Activated T-helper 2 cell treated with anti-CD3 and anti-CD28 coated beads, Interferon-gamma antibody, Interleukin-2, Interleukin-4, amounts not matched to agents 10 μg/mL and 5 μg/mL and 100 μg/mL, durations not matched to agents 14 hours and 24 hours and 36 hours (primary cell): Measurements from ENCODE around the gene NEURL1B. TPM values are rescaled to one million over a fixed set of nuclear protein-coding genes. Genes with fewer than 3 reads are reported as not detected.

Experiments used
- DNase-seq: peaks from one replicate; pipeline ENCODE4 v3.0.0; 2021; ENCODE audit warnings: low spot score
- H3K27ac Mint-ChIP-seq: one replicate; pipeline ENCODE4 v1.8.0; 2021; ENCODE audit warnings: mixed read lengths
- H3K27me3 Mint-ChIP-seq: one replicate; pipeline ENCODE4 v1.8.0; 2021; ENCODE audit warnings: low read depth, mixed read lengths
- H3K36me3 Mint-ChIP-seq: one replicate; pipeline ENCODE4 v1.8.0; 2021; ENCODE audit warnings: low read depth, mixed read lengths
- H3K4me1 Mint-ChIP-seq: one replicate; pipeline ENCODE4 v1.8.0; 2021; ENCODE audit warnings: low read depth, mixed read lengths
- H3K4me3 Mint-ChIP-seq: one replicate; pipeline ENCODE4 v1.8.0; 2021; ENCODE audit warnings: low read depth, mild to moderate bottlenecking, moderate library complexity, mixed read lengths
- H3K9me3 Mint-ChIP-seq: one replicate; pipeline ENCODE4 v1.8.0; 2021; ENCODE audit warnings: mixed read lengths
- intact Hi-C: fragments of 100-400 bp; cut with micrococcal nuclease; formaldehyde crosslinking; loops from one replicate; pipeline ENCODE4 v1.15.1; 2023
- total RNA-seq: library from RNA; stranded (reverse); gene quantifications from 2 replicates; pipeline ENCODE4 v1.2.3, GENCODE V29; 2022

NEURL1B gene
- total RNA-seq, 1 donor from 2014 or later: 0.37 TPM

- DNase-seq: no peak
- Mint-ChIP-seq H3K27me3 (no peaks in the 10 kb centered on the region), H3K9me3 (peaks cover 9% of the 10 kb centered on the region), H3K4me1 (no peaks in the 10 kb centered on the region), H3K4me3 (no peak overlapping the region), H3K27ac (no peak overlapping the region), H3K36me3 (no peaks in the 10 kb centered on the region)
- intact Hi-C loops: no loop called here
These were observed 18.5 kb downstream of the NEURL1B start for GRCh38 chr5:172659570-172659908.

- Mint-ChIP-seq H3K27ac (no peak overlapping the region), H3K27me3 (no peaks in the 10 kb centered on the region), H3K9me3 (peaks cover 9% of the 10 kb centered on the region), H3K4me3 (no peak overlapping the region), H3K36me3 (no peaks in the 10 kb centered on the region), H3K4me1 (no peaks in the 10 kb centered on the region)
- no peak for DNase-seq
- intact Hi-C loops: no loop called here
These were observed 19.0 kb downstream of the NEURL1B start for GRCh38 chr5:172659909-172660628.

DNA sequence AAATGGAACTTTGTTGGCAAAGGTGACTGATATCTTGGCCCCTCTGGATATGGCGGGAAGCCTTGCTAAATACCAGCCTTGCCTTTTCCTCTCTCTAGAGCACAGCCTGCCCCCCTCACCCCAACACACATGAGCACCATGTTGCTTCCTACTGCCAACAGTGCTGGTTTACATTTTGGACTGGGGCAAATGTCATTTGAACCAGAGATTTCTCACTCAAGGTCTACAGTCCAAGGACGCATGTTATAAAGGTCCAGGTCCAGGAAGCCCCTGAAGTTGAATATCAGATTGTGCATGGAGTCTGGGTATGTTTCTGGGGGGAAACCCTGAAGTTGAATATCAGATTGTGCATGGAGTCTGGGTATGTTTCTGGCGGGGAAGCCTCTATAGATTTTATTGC, 19.9 kb downstream of the NEURL1B start:
- H3K9me3 Mint-ChIP-seq: peaks cover 2% of the 10 kb centered on the region
- no peak overlapping the region for H3K4me3 Mint-ChIP-seq
- H3K27me3 Mint-ChIP-seq: no peaks in the 10 kb centered on the region
- no peaks in the 10 kb centered on the region for H3K36me3 Mint-ChIP-seq
- DNase-seq: no peak
- intact Hi-C loops: no loop called here
- H3K4me1 Mint-ChIP-seq: no peaks in the 10 kb centered on the region
- no peak overlapping the region for H3K27ac Mint-ChIP-seq

GRCh38 chr5:172661526-172661925, 20.5 kb downstream of the NEURL1B start:
- no peaks in the 10 kb centered on the region for H3K36me3 Mint-ChIP-seq
- H3K9me3 Mint-ChIP-seq: no peaks in the 10 kb centered on the region
- intact Hi-C loops: no loop called here
- no peaks in the 10 kb centered on the region for H3K4me1 Mint-ChIP-seq
- no peak overlapping the region for H3K4me3 Mint-ChIP-seq
- H3K27ac Mint-ChIP-seq: no peak overlapping the region
- H3K27me3 Mint-ChIP-seq: no peaks in the 10 kb centered on the region
- no peak for DNase-seq

DNA sequence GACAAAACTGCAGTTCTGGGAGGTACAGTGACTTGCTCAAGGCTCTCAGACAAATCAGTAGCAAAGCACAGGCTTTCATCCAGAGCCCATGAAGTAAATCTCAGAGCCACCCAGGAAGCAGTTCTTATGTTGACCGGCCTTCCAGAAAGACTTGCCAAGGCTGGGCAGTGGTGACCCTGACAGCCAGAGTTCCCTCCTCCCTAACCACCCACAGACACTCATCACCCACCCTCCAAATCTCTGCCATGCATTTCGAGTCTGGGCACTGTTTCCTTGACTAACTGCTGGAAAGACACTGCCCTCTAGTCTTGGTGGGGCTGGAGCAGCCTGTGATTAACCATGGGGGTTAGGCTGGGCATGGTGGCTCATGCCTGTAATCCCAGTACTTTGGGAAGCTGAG, 21.5 kb downstream of the NEURL1B start:
- Mint-ChIP-seq H3K4me3 (no peak overlapping the region), H3K27ac (no peak overlapping the region), H3K36me3 (no peaks in the 10 kb centered on the region), H3K4me1 (no peaks in the 10 kb centered on the region), H3K27me3 (no peaks in the 10 kb centered on the region), H3K9me3 (no peaks in the 10 kb centered on the region)
- no peak for DNase-seq
- intact Hi-C loops: no loop called here

- Mint-ChIP-seq H3K27me3 (no peaks in the 10 kb centered on the region), H3K36me3 (no peaks in the 10 kb centered on the region), H3K27ac (no peak overlapping the region), H3K4me1 (no peaks in the 10 kb centered on the region), H3K4me3 (no peak overlapping the region), H3K9me3 (no peaks in the 10 kb centered on the region)
- no peak for DNase-seq
- intact Hi-C loops: no loop called here
These were observed 23.0 kb downstream of the NEURL1B start for GRCh38 chr5:172664018-172664417.

DNA sequence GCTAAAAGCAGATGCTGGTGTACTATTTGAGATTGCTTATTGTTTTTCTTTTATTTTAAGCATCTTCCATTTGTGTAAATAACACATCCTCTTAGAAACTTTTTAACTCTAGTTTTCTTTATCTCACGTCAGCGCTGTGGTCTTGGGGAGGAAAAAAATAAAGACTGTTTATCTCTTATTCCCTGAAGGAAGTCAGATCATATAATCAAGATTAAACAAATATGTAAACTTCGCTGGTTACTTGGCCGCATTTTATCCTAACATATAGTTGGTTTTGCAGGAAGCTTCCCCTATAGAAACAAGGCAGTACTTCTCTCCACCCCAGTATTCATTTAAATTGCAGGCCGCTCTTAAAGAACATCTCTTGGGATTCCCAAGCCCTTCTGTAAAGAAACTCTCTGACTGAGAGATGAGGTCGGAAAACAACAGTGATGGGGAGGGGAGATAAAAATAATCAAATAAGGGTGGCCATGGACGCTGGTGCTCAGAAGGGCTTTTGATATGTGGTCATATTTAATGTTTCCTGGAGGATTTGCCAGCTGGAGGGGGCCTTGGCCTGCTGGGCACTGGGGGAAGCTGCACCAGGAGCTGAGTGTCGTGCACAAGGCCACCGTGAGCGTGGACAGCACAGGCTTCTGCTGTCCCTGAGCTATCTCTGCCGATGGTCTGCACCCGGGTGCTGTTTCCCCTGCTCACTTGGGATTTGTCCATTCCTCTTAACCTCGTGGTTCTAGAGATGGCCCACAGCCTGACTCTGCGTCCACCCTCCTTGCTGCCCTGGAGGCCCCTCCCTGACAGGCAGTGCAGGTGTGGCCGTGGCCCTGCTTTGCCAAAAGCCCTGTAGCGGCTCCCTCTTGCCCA, 23.8 kb downstream of the NEURL1B start:
- no peaks in the 10 kb centered on the region for H3K27me3 Mint-ChIP-seq
- H3K4me3 Mint-ChIP-seq: no peak overlapping the region
- H3K36me3 Mint-ChIP-seq: no peaks in the 10 kb centered on the region
- intact Hi-C loops: no loop called here
- no peak for DNase-seq
- no peak overlapping the region for H3K27ac Mint-ChIP-seq
- no peaks in the 10 kb centered on the region for H3K9me3 Mint-ChIP-seq
- H3K4me1 Mint-ChIP-seq: no peaks in the 10 kb centered on the region

- H3K9me3 Mint-ChIP-seq: no peaks in the 10 kb centered on the region
- H3K4me3 Mint-ChIP-seq: no peak overlapping the region
- H3K4me1 Mint-ChIP-seq: no peaks in the 10 kb centered on the region
- intact Hi-C loops: no loop called here
- peaks cover 2% of the 10 kb centered on the region for H3K27me3 Mint-ChIP-seq
- no peaks in the 10 kb centered on the region for H3K36me3 Mint-ChIP-seq
- no peak overlapping the region for H3K27ac Mint-ChIP-seq
- no peak for DNase-seq
These were observed 25.2 kb downstream of the NEURL1B start for GRCh38 chr5:172666251-172666650.

DNA sequence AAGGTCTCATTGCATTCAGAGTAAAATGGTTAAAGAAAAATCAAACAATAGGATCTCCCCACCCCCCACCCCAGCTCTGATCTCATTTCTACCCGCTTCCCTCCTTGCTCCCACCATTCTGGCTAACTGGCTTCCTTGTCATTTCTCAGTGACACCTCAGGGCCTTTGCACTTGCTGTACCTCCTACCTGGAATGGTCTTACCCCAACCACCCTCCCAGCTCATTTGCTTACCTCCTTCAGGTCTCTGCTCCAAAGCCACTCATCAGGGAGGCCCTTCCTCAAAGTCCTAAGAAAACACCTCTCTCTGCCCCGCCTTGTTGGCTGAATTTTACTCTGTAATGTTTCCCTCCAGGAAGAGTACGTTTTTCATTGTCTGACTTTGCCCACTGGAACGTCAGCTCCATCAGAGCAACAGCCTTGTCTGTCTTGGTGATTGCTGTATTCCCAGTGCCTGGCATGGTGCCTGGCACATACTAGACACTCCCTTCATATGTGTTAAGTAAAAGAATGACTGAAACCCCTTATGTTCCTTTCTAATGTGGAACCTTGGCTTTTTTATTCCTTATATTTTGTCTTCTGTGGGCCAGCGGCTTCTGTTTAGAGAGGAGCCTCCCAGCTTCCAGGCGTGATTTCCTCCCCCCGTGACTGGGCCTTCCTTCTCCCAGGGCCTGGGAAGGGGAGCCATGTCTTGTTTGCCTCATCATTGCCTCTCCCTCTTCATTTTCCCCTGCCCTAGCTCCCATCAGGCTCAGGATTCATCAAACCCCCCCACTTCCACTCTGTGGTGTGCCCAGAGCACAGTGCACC, 26.9 kb downstream of the NEURL1B start:
- intact Hi-C loops: no loop called here
- Mint-ChIP-seq H3K36me3 (no peaks in the 10 kb centered on the region), H3K4me3 (no peak overlapping the region), H3K27ac (no peak overlapping the region), H3K9me3 (no peaks in the 10 kb centered on the region), H3K4me1 (no peaks in the 10 kb centered on the region), H3K27me3 (peaks cover 6% of the 10 kb centered on the region)
- DNase-seq: no peak

DNA sequence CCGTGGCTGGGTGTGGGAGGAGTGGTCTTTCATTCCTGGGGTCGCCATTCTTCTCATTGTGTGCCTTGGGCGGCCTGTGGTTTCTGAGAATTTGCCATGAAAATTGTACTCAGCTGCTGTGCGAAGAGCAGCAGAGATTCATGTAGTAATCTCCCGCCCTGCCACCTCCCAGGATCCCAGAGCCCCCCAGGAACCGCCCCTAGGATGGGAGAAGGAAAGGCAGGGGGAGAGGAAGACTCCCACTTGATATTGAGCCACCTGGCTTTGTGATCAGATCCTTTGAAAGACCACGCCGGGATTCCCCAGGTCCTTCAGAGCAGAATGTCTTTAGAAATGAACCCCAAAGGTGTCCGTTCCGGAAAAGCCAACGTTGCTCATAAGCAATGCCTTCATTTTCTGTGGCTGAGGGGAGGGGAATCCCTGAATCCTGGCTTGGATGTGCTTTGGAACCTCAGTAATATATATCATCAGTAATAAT, 27.6 kb downstream of the NEURL1B start:
- H3K4me1 Mint-ChIP-seq: no peaks in the 10 kb centered on the region
- no peaks in the 10 kb centered on the region for H3K36me3 Mint-ChIP-seq
- intact Hi-C loops: no loop called here
- peaks cover 6% of the 10 kb centered on the region for H3K27me3 Mint-ChIP-seq
- no peak for DNase-seq
- H3K9me3 Mint-ChIP-seq: no peaks in the 10 kb centered on the region
- no peak overlapping the region for H3K4me3 Mint-ChIP-seq
- no peak overlapping the region for H3K27ac Mint-ChIP-seq

GRCh38 chr5:172669386-172670004, 28.4 kb downstream of the NEURL1B start:
- intact Hi-C loops: no loop called here
- Mint-ChIP-seq H3K36me3 (no peaks in the 10 kb centered on the region), H3K9me3 (no peaks in the 10 kb centered on the region), H3K27ac (no peak overlapping the region), H3K4me3 (no peak overlapping the region), H3K4me1 (no peaks in the 10 kb centered on the region), H3K27me3 (peaks cover 6% of the 10 kb centered on the region)
- DNase-seq: no peak

DNA sequence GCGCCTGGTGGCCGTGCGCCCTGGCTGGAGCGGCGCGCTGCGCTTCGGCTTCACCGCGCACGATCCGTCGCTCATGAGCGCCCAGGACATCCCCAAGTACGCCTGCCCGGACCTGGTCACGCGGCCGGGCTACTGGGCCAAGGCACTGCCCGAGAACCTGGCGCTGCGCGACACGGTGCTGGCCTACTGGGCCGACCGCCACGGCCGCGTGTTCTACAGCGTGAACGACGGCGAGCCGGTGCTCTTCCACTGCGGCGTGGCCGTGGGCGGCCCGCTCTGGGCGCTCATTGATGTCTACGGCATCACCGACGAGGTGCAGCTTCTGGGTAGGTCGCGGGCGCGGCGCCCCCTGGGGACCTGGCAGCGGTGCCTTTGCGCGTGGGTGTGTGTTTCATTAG, 28.9 kb downstream of the NEURL1B start:
- no peaks in the 10 kb centered on the region for H3K36me3 Mint-ChIP-seq
- H3K4me1 Mint-ChIP-seq: no peaks in the 10 kb centered on the region

More for the DNA sequence above, 28.9 kb downstream of the NEURL1B start:
- H3K9me3 Mint-ChIP-seq: no peaks in the 10 kb centered on the region
- intact Hi-C loops: no loop called here
- no peak overlapping the region for H3K4me3 Mint-ChIP-seq
- peaks cover 6% of the 10 kb centered on the region for H3K27me3 Mint-ChIP-seq
- no peak overlapping the region for H3K27ac Mint-ChIP-seq
- DNase-seq: no peak
